Left colon (tissue), 2 donors: ENCODE data around the gene CPSF7. TPM values are rescaled to one million over a fixed set of nuclear protein-coding genes. Genes with fewer than 3 reads are reported as not detected.
"Not testable (repeated sequence)": the region's sequence is repeated elsewhere in the genome, so short reads cannot be mapped to it uniquely, and the experiment has no call there.

Experiments used
- ATAC-seq: fragments of 200-7000 bp; cut with Tn5 transposase; one replicate; pipeline ENCODE4 v1.9.1; 2020; ENCODE audit warnings: mild to moderate bottlenecking, moderate library complexity
- DNase-seq, 2 donors: peaks; one replicate each; pipeline ENCODE4 v3.0.0-alpha.2; 2020
- intact Hi-C, 2 donors: fragments of 100-400 bp; cut with DNase I in 1 of 2; cut with micrococcal nuclease in 1 of 2; formaldehyde crosslinking; loops; one replicate each; pipeline versions ENCODE4 v1.11.2 to v1.14.0; 2022; cut with DNase I, micrococcal nuclease
- total RNA-seq, 2 donors: library from RNA; stranded (reverse); fragmentation: NEBNext Ultra II Directional; extraction: Animal tissue kit (Norgen Biotek cat#: 25700); gene quantifications; one replicate each; pipeline ENCODE4 v1.2.1, GENCODE V29; 2021
- donor health status: DM: no; HTN: no; CAD: no.
- donor health status: DM: yes; HTN: yes; CAD: no.

The CPSF7 gene
- total RNA-seq, 2 donors from 2014 or later = 58.1 to 59.0 TPM

DNA sequence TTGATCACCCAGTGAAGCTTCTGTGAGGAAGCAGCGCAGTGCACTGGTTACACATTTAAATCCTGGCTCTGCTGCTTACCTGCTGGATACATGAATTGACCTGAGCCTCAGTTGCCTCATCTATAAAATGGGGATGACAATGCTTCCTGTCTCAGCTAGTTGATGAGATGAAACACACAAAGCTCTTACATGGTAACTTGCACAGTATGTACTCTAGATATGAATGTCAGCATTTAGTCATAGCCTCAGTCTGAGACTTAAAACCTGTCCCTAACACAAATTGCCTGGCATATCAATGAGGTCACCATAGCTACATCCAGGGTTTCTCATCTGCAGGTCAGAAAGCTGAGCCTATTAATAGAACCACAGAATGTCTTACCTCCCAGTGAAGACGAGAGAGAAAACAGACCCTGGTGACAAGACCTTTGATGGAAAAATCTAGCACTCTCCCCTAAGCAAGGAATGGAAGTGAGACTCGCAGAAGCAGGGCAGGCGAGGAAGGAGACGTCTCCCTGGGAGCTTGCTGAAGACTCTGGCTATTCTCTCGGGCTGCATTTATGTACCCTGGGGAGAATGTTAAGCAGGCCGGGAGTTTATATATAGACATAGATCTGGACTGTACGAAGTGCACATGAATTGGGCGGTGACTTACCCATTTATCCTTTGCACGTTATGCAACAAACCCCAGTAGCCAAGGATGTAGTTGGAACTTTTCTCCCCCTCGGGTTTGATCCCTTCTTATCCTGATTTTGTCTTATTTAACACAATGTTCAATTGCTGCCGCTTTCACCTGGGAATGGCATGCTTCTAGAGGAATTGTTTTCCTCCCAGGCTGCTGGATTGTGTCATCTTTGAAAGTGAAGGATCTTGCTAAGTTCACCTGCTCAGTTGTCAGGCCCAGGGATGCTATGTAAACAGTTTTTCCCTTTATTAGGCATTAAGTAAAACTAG, 18.1 kb upstream of the CPSF7 start:
- intact Hi-C loops = loop anchor here in 1 of 2 donors (10.0 kb wide), 2 partner anchors 67 to 187 kb away; no protein-coding TSS in a partner anchor
- ATAC-seq = no peak

DNA sequence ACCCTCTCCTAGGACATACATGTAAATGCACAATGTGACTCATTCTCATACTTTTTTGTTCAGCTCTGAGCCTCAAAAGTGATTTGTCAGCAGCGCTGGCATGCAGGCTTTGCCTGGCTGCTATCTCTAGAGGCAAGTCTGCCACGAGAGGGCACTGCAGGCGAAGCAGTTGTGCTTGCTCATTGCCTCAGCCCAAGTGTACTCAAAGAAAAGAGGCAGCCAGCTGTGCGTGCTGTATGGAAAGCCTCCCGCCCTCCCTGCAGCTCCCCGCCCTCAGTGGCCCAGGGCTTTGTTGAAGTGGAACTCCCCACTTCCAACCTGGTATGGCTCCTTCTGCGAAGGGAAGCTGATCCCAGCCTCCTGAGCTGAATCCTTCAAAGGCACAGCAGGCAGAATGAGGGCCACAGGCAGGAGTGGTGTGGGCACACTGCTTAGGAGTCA, 16.5 kb upstream of the CPSF7 start:
- ATAC-seq (peak; percentile 93), DNase-seq (peak; percentile 83 to 94)
- intact Hi-C loops = loop anchor here in 1 of 2 donors (10.0 kb wide), 2 partner anchors 69 to 189 kb away; no protein-coding TSS in a partner anchor

More for the DNA sequence above, 18.1 kb upstream of the CPSF7 start:
- no peak for DNase-seq

DNA sequence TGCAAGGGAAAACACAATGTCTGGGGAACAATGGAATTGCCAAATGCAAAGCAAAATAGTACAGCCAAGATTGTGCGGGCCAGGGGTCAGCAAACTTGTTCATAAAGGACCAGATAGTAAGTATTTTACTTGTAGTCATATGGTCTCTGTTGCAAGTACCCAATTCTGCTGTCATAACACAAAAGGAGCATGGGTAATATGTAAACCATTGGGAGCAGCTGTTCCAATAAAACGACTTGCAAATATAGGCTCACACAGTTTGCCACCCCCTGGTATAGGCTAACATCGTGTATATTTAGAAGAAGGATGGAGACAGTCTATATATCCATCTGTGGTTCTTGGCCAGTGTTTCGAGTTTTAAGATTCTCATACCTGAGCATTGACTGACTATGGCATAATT, 15.7 kb upstream of the CPSF7 start:
- intact Hi-C loops = loop anchor here in 1 of 2 donors (10.0 kb wide), 2 partner anchors 69 to 189 kb away; no protein-coding TSS in a partner anchor
- peak; percentile 52 for ATAC-seq
- no peak for DNase-seq

DNA sequence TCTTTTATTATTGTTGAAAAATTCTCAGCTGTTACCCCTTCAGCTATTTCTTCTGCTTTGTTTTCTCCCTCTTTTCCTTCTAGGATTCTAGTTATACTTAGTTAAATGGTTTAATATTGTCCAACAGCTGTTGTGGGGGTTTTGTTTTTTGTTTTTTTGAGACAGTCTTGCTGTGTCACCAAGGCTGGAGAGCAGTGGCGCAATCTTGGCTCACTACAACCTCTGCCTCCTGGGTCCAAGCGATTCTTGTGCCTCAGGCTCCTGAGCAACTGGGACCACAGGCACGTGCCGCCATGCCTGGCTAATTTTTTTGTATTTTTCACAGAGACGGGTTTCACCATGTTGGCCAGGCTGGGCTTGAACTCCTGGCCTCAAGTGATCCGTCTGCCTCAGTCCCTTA, 12.8 kb upstream of the CPSF7 start:
- intact Hi-C loops = loop anchor here in 1 of 2 donors (10.0 kb wide), 2 partner anchors 72 to 192 kb away; no protein-coding TSS in a partner anchor
- no peak for DNase-seq
- no peak for ATAC-seq

DNA sequence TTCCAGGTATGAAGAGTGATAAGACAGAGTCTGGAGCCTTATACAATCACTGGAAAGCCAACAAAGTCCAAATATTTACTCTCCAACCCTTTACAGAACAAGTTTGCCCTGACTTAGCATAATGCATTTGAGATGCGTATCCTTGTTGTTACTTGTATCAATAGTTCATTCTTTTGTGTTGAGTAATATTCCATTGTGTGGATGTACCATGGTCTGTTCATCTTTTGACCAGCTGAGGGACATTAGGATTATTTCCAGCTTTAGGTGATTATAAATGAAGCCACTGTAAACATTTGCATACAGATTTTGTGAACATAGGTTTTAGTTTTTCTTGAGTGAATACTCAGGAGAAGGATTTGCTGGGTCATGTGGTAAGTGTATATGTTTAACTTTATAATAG, 9.8 kb upstream of the CPSF7 start:
- ATAC-seq = no peak
- no peak for DNase-seq
- intact Hi-C loops = loop anchor here in 1 of 2 donors (10.0 kb wide), 2 partner anchors 75 to 195 kb away; no protein-coding TSS in a partner anchor

DNA sequence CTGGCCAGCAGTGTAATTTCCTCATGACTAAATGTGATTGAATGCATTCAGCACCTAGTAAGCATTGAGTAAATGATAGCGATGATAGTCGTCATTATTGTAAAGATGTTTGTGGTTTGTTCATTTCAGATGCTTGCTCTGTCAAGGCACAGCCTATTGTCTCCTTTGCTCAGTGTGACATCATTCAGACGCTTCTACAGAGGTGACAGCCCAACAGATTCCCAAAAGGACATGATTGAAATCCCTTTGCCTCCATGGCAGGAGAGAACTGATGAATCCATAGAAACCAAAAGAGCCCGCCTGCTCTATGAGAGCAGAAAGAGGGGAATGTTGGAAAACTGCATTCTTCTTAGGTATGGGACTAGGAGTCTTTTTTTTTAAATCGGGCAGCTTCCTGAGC, 7.7 kb upstream of the CPSF7 start:
- DNase-seq = no peak
- no peak for ATAC-seq
- intact Hi-C loops = no loop called here

DNA sequence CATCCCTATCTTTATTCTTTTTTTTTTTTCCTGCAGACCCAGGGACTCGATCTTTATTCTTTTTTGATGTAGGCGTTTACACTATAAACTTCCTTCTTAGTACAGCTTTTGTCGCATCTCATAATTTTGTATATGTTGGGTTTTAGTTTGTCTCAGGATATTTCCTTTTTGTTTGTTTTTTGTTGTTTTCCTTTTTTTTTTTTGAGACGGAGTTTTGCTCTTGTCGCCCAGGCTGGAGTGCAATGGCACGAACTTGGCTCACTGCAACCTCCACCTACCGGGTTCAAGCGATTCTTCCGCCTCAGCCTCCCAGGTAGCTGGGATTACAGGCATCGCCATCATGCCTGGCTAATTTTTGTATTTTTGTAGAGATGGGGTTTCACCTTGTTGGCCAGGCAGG, 1.1 kb upstream of the CPSF7 start:
- ATAC-seq, DNase-seq, intact Hi-C loops: not testable (repeated sequence)

DNA sequence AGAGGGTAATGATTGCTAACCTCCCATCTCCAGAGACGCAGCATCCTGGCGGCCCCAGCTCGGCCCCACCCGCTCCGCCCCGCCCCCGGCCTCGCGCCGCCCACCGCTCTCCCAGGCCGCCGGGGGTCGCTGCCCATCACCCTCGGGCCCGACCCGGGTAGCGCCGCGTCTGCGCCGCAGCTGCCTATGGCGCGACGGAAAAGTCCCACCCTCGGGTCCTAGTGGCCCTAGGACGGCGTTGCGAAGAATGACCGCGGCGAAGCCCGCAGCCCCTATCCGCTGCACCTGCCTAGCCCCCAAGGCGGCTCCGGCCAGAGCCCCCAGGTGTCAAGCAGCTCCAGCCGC, 457 bp downstream of the CPSF7 start:
- intact Hi-C loops = no loop called here
- DNase-seq = peak in 1 of 2 donors; percentile 73
- ATAC-seq = peak; percentile 64

DNA sequence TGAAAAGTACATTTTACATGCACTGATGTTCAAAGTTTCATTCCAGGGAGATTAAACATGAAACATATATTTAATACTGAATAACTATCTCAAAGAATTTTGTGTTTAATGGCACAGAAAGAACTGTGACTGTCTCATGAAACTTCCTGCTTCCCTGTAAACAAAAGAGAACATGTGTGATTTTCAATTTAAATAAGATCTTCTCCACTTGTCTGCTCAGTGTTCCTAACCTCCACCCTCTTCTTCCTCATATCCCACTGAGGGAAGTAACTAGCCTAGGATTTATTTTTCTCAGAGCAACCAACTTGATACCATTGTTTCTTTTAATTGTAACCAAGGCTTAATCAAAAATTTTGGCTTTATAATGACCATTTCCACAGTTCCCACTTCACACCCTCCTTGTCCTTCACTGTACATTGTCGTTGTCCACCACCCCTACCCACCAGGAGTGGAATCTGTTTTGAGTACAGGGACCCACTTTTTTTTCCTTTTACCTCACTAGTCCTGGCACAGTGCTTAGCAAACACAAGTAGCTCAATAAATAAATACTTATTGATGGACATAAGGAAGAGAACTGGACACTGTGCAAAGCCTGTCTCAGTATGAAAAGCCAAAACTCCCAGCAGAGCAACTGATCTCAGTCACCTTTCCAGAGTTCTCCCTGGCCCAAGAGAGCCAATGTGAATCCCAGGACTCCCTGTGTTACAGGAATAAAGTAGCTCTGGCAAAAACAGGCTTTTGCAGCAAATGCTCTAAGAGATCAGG, 4.2 kb downstream of the CPSF7 start:
- ATAC-seq = no peak
- intact Hi-C loops = no loop called here

DNA sequence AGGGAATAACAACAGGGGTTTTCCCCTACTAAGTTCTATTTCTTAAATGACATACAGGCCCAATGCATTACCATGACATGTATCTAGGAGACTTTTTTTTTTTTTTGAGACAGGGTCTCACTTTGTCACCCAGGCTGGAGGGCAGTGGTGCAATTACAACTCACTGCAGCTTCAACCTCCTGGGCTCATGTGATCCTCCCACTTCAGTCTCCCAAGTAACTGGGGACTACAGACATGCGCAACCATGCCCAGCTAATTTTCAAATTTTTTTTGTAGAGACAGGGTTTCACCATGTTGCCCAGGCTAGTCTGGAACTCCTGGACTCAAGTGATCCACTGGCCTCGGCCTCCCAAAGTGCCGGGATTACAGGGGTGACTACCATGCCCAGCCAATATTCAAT, 7.5 kb downstream of the CPSF7 start:
- DNase-seq = no peak
- no peak for ATAC-seq
- intact Hi-C loops = no loop called here

More for the DNA sequence above, 4.2 kb downstream of the CPSF7 start:
- no peak for DNase-seq

DNA sequence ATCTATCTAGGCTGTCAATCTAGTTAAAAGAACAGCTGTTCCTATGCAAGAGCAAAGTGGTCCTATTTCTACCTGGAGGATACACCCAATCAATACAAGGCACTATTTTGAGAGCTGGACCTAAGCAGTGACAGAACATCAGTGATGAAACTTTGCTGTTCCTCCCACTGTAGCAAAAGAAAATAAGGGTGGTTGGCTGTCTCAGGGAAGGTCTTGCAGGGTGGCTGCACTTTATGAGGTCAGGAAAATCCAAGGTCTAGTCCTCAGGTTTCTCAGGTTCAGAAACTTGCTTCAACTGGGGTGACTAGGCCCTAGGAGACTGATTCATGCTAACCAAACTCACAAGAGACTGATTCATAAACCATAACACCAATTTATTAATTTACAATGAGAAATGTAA, 11.6 kb downstream of the CPSF7 start:
- no peak for ATAC-seq

DNA sequence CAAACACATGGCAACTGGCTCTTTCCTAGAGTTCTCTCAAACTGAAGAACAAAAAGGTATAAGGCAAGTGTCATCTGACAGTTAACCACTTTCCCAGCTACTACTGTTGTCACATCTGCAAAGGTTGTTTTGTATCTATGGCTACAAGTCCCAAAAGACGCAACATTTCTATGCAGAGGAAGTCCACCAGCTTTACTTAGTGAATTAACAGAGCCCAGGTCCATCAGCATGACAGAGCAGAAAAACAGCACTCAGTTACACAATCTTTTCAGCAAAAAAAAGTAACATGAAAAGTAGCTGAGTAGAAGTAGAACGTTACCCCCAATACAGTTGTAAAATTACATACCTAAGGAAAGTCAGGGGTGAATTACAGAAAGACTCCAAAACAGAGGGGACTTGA, 12.1 kb downstream of the CPSF7 start:
- no peak for DNase-seq
- no peak for ATAC-seq
- intact Hi-C loops = no loop called here

More for the DNA sequence above, 11.6 kb downstream of the CPSF7 start:
- intact Hi-C loops = no loop called here
- DNase-seq = no peak

DNA sequence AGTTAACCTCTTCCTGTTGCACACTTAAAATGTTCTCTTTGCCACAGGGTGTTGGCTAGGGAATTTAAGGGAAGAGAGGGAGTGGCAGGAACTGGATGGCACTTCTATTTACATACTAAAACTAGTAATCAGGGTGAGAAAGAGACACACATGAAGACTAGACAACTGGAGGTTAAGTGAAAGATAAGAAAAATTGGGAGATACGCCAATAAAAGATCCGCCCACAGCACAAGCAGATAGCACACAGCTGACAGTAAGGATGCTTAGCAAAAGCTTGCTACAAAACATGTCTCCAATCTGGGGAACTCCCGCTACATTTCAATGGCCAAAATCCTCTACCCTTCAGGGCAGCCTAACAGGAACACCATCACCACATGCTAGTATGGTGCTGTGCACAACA, 12.8 kb downstream of the CPSF7 start:
- no peak for ATAC-seq
- DNase-seq = no peak
- intact Hi-C loops = no loop called here

DNA sequence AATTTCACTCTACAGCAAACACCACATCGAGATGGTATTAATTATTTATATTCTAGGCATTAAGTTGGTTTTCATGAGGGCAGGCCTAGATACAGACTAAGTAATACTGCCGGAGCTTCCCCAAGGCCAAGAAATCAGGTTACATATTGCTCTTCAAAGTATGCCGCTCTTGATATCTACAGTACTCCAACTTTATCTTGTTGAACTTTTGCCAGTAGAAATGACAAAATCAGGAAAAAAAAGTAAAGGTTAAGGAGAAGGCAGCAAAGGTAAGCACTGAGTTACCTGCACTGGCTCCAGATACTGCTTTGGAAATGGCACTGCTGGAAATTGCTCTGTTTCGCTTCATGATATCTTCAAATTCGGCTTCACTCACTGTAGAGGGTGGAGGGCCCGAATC, 14.4 kb downstream of the CPSF7 start:
- no peak for DNase-seq
- no peak for ATAC-seq
- intact Hi-C loops = no loop called here

DNA sequence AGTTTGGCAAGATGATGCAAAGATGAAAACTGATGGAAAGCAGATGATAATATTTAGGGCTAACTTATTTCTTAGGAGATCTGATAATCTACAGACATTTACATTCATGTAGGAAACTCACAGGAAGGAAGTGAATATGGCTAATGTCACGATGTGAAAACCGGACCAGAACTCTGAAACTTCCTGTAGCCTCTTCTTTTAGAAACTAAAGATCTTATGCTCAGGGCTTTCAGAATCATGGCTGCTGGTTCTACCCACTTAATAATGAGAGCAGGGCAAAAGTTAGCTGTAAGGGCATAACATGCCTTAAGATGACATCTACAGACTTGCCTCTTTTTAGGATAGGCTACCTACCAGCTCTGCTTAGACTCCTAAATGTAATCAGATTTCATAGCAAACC, 15.2 kb downstream of the CPSF7 start:
- intact Hi-C loops = no loop called here
- ATAC-seq (no peak), DNase-seq (no peak)

DNA sequence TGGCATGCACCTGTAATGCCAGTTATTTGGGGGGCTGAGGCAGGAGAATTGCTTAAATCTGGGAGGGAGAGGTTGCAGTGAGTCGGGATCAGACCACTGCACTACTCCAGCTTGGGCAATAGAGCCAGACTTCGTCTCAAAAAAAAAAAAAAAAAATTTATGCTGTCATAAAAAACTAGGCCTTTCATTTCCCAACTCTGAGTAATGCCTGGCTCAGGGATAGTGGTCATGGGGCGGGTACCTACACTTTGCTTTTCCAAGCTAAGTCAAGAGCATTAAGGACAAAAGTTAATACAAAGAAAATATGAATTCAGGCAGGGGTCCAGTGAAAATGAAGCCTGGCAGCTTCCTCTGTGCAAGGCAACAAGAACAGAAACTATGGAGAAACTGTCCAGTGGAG, 16.3 kb downstream of the CPSF7 start:
- ATAC-seq = no peak
- intact Hi-C loops = no loop called here
- DNase-seq = no peak

DNA sequence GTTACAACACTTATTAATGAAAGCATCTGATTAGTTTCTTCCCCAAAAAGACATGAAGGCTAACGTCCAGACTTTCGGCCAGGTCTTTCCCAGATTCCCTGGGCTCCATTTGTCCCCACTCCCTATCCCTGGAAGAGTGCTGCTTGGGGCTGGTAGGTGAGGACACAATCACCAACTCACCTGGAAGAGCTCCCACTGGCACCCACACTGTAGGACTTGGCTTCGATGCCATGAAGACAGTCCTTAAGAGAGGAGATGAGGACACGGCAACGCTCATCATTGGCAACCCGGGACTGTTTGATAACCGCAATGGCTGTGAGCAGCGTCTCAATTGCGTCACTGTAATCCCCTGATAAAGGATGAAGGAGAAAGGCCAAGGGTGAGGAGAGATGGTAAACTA, 18.2 kb downstream of the CPSF7 start:
- ATAC-seq (no peak), DNase-seq (no peak)
- intact Hi-C loops = no loop called here

DNA sequence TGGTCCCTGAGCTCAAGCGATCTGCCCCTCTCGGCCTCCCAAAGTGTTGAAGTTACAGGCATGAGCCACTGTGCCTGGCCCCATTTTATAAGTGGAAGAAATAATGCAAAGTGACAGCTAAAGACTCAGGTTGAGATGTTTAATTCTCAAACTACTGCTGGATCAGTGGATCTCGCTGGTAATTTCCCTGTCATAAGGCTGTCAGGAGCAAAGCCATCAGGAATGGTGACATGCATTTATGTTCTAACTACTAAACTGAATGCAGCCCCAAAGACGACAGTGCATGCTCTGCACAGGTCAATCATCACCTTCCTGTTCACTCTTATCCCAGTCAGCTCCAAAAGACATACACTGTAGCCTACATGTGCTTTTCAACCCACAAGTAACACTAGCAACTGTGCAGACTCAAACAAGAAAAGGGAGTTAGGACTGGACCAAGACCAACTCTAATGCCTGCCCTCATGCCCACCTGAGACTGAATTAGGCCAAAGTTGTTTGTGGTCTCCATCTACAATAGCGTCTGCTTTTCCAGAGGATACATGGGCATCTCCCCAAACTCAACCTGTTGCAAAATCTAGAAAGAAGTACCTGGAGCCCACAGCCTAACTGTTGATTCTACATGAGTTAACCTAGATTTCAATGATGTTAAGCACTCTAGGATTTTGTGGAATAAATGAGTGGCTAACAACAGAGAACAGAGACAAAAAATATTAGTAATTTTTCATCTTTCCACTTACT, 22.6 kb downstream of the CPSF7 start:
- no peak for ATAC-seq
- no peak for DNase-seq
- intact Hi-C loops = no loop called here

DNA sequence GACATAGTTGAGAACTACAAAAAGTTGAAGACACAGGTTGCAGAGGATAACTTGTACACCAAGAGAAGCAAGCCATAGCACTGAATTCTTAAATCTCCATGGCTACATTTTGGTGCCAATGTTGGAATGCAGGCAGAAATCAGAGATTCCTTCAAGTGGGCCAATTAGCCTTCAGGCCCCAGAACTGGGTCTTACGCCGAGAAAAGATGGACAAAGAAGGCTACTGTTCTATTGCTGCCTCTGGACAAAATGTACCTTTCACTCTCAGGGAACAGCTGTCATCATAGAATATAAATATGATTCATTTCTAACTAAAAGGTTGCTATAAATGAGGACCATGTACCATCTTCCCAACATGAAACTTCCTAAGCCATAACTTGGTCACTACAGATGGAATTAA, 23.7 kb downstream of the CPSF7 start:
- intact Hi-C loops = no loop called here
- DNase-seq (no peak), ATAC-seq (no peak)
